Measurements from ENCODE around the gene LDLRAD4. TPM values are rescaled to one million over a fixed set of nuclear protein-coding genes. Genes with fewer than 3 reads are reported as not detected.

Gene LDLRAD4
- total and polyA plus RNA-seq, 2 experiments from 2014 or later, result 0.73 to 1.9 TPM

GRCh38 chr18:13657974-13658373 lies 439.4 kb downstream of the LDLRAD4 start:
- TF ChIP-seq JUNB (IDR thresholded peaks at IDR 0.05; ENCODE audit: unreplicated experiment), result no peak
- TF ChIP-seq POLR2AphosphoS5 (IDR thresholded peaks at IDR 0.05; ENCODE audit: low read depth), result no peak
- TF ChIP-seq ZNF114 (CRISPR knock-in tag; IDR thresholded peaks at IDR 0.05), result no peak
- TF ChIP-seq CTCF (conservative IDR thresholded peaks at IDR 0.05; ENCODE audit: low read depth in 2 of 2), result no peak
- TF ChIP-seq ZNF462 (CRISPR knock-in tag; IDR thresholded peaks at IDR 0.05), result no peak
- TF ChIP-seq STAT1 (IDR thresholded peaks at IDR 0.05; ENCODE audit: unreplicated experiment), result no peak
- no peak for TF ChIP-seq NANOG (IDR thresholded peaks at IDR 0.05; ENCODE audit: borderline replicate concordance)
- TF ChIP-seq EZH2 (IDR thresholded peaks at IDR 0.05; ENCODE audit: low read depth, unreplicated experiment), result no peak
- TF ChIP-seq CREB1 (CRISPR knock-in tag; IDR thresholded peaks at IDR 0.05; ENCODE audit: low read depth), result no peak
- no peak for TF ChIP-seq ZNF331 (CRISPR knock-in tag; IDR thresholded peaks at IDR 0.05; ENCODE audit: low read depth)
- TF ChIP-seq REST (IDR thresholded peaks at IDR 0.05; ENCODE audit: unreplicated experiment), result no peak
- TF ChIP-seq EZH2phosphoT487 (IDR thresholded peaks at IDR 0.05; ENCODE audit: unreplicated experiment), result no peak
- no peak for TF ChIP-seq ETS1 (IDR thresholded peaks at IDR 0.05)
- H3K36me3 Mint-ChIP-seq (ENCODE audit: low read depth), result no peaks in the 10 kb centered on the region
- no peak overlapping the region for H3K27ac ChIP-seq (ENCODE audit: low read depth)

More at GRCh38 chr18:13657974-13658373, 439.4 kb downstream of the LDLRAD4 start:
- Mint-ChIP-seq H3K9me3 (no peaks in the 10 kb centered on the region), H3K4me1 (peaks cover 11% of the 10 kb centered on the region), H3K4me3 (no peak overlapping the region), H3K27me3 (ENCODE audit: insufficient read depth, low read depth, poor library complexity) (peaks cover 6% of the 10 kb centered on the region), H3K27ac (no peak overlapping the region)
- Histone ChIP-seq H4K20me1 (replicated peaks; ENCODE audit: insufficient read depth) (no peaks in the 10 kb centered on the region), H2AFZ (no peak overlapping the region), H3K4me2 (no peak overlapping the region), H3F3A (replicated peaks; ENCODE audit: low read depth) (no peaks in the 10 kb centered on the region), H3K4me3 (no peak overlapping the region), H3K9me2 (ENCODE audit: insufficient read depth) (no peaks in the 10 kb centered on the region), H3K79me2 (replicated peaks; ENCODE audit: insufficient read depth) (no peaks in the 10 kb centered on the region), H3K36me3 (ENCODE audit: insufficient read depth) (no peaks in the 10 kb centered on the region), H3K27me3 (ENCODE audit: insufficient read depth) (no peaks in the 10 kb centered on the region), H3K4me1 (ENCODE audit: insufficient read depth) (no peaks in the 10 kb centered on the region; the same call in 1 of the 2 replicates)
- ATAC-seq (no peak), DNase-seq (ENCODE audit: low spot score) (no peak)

Data from GM23338 (cell line).